HCEC 1CT (cell line): ENCODE measurements around the gene NUDT14.

Experiments
- DNase-seq: peaks from one replicate; pipeline ENCODE4 v3.0.0-alpha.2; 2017

Gene NUDT14

GRCh38 chr14:105211758-105212089, 30.6 kb upstream of the NUDT14 start:
- no peak for DNase-seq

- DNase-seq: no peak
Measured at GRCh38 chr14:105211086-105211757, 30.1 kb upstream of the NUDT14 start.

- no peak for DNase-seq
Measured at GRCh38 chr14:105210266-105211025, 29.3 kb upstream of the NUDT14 start.

- DNase-seq: no peak
Measured at GRCh38 chr14:105209646-105210045, 28.5 kb upstream of the NUDT14 start.

- no peak for DNase-seq
Measured at GRCh38 chr14:105209091-105209490, 28.0 kb upstream of the NUDT14 start.

- no peak for DNase-seq
Measured at GRCh38 chr14:105208738-105209075, 27.6 kb upstream of the NUDT14 start.

- DNase-seq: no peak
Measured at GRCh38 chr14:105207996-105208737, 27.1 kb upstream of the NUDT14 start.

GRCh38 chr14:105207460-105207901, 26.4 kb upstream of the NUDT14 start:
- DNase-seq: no peak

GRCh38 chr14:105206873-105207272, 25.8 kb upstream of the NUDT14 start:
- no peak for DNase-seq

- DNase-seq: no peak
Measured at GRCh38 chr14:105205673-105206208, 24.6 kb upstream of the NUDT14 start.

GRCh38 chr14:105204931-105205672, 24.0 kb upstream of the NUDT14 start:
- DNase-seq: no peak

GRCh38 chr14:105204206-105204930, 23.3 kb upstream of the NUDT14 start:
- no peak for DNase-seq

- DNase-seq: no peak
Measured at GRCh38 chr14:105203701-105204100, 22.6 kb upstream of the NUDT14 start.

- peak; percentile 41 for DNase-seq
Measured at GRCh38 chr14:105203057-105203531, 22.0 kb upstream of the NUDT14 start.

- DNase-seq: no peak
Measured at GRCh38 chr14:105201925-105202513, 20.9 kb upstream of the NUDT14 start.

GRCh38 chr14:105201156-105201924, 20.2 kb upstream of the NUDT14 start:
- no peak for DNase-seq

GRCh38 chr14:105200641-105201040, 19.5 kb upstream of the NUDT14 start:
- no peak for DNase-seq

GRCh38 chr14:105200074-105200473, 19.0 kb upstream of the NUDT14 start:
- no peak for DNase-seq

- DNase-seq: peak; percentile 31
Measured at GRCh38 chr14:105199093-105199492, 18.0 kb upstream of the NUDT14 start.

GRCh38 chr14:105198588-105198987, 17.5 kb upstream of the NUDT14 start:
- DNase-seq: no peak

- DNase-seq: peak; percentile 20
Measured at GRCh38 chr14:105197211-105197641, 16.1 kb upstream of the NUDT14 start.
